Effector CD4-positive, alpha-beta T cell (primary cell): ENCODE results near the gene SIRPB1.
"Not testable (repeated sequence)": the region's sequence is repeated elsewhere in the genome, so short reads cannot be mapped to it uniquely, and the experiment has no call there.

Source experiments
- DNase-seq: peaks from one replicate; pipeline ENCODE4 v3.0.0-alpha.2; 2020

SIRPB1 gene

GRCh38 chr20:1588533-1589460 lies 31.0 kb downstream of the SIRPB1 start:
- DNase-seq = no peak

GRCh38 chr20:1587781-1588532 lies 31.9 kb downstream of the SIRPB1 start:
- DNase-seq = no peak

- DNase-seq = no peak
These were observed 40.3 kb downstream of the SIRPB1 start for GRCh38 chr20:1579488-1579887.

GRCh38 chr20:1577906-1578305 lies 41.9 kb downstream of the SIRPB1 start:
- no peak for DNase-seq

- DNase-seq = not testable (repeated sequence)
These were observed 42.5 kb downstream of the SIRPB1 start for GRCh38 chr20:1577313-1577712.

GRCh38 chr20:1576641-1577040 lies 43.2 kb downstream of the SIRPB1 start:
- no peak for DNase-seq

GRCh38 chr20:1576003-1576402 lies 43.8 kb downstream of the SIRPB1 start:
- not testable (repeated sequence) for DNase-seq

- DNase-seq = not testable (repeated sequence)
These were observed 48.2 kb downstream of the SIRPB1 start for GRCh38 chr20:1571583-1571982.
